PC-9 (cell line): ENCODE data around the gene GPR15LG.

Experiments used
- EZH2 ChIP-seq: fragments of 200-600 bp; sonication (generic); IDR thresholded peaks from 2 replicates; pipeline ENCODE4 v1.8.0; 2017; ENCODE audit warnings: antibody characterized with exemption, low read depth
- TF ChIP-seq, protein P1 (sequence below): fragments of 200-600 bp; sonication (generic); conservative IDR thresholded peaks from 2 replicates; pipeline ENCODE4 v1.6.1; 2017; ENCODE audit warnings: mixed run types, antibody characterized with exemption, mild to moderate bottlenecking, moderate library complexity

DNA sequence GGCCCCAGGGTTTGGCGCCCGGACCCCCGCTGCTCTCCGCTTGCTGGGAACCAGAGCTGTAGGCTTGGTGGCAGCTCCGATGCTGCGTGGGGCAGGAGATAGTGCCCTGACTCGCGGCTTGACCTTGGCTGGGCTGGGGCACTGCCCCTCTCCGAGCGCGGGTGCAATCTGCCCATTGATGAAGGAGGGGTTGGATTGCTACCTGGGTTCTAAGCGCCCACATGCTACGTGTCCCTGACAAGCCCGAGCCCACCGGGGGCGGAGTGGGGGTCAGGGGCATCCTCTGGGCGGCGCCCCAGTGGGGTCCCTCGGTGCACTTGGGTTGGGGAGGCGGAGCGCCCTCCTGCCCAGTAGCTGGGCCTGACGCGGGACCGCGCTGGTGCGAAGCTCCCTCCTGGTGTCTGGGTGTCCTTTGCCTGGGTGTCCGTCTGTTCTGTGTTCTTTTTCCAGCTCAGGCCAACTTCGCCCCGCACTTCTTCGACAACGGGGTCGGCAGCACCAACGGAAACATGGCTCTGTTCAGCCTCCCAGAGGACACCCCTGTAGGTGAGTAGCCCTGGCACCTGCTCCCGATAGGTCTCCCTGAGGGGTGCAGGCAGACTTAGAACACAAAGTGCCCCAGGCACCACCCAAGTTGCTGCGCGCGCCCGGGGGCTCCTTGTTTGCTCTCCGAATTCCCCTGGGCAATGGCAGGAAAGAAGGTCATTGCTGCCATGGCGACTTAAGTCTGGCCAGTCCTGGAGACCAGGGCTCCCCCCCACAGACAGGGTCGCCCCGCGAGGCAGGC lies 21.6 kb downstream of the GPR15LG start:
- TF ChIP-seq, protein P1, sequence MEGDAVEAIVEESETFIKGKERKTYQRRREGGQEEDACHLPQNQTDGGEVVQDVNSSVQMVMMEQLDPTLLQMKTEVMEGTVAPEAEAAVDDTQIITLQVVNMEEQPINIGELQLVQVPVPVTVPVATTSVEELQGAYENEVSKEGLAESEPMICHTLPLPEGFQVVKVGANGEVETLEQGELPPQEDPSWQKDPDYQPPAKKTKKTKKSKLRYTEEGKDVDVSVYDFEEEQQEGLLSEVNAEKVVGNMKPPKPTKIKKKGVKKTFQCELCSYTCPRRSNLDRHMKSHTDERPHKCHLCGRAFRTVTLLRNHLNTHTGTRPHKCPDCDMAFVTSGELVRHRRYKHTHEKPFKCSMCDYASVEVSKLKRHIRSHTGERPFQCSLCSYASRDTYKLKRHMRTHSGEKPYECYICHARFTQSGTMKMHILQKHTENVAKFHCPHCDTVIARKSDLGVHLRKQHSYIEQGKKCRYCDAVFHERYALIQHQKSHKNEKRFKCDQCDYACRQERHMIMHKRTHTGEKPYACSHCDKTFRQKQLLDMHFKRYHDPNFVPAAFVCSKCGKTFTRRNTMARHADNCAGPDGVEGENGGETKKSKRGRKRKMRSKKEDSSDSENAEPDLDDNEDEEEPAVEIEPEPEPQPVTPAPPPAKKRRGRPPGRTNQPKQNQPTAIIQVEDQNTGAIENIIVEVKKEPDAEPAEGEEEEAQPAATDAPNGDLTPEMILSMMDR = no peak
- TF ChIP-seq EZH2 = no peak
